A172 (cell line): Measurements from ENCODE around the gene FRMD4B. TPM values are rescaled to one million over a fixed set of nuclear protein-coding genes. Genes with fewer than 3 reads are reported as not detected.

Experiments
- DNase-seq: peaks from one replicate; pipeline ENCODE4 v3.0.0-alpha.2; 2015; ENCODE audit warnings: low spot score
- total RNA-seq: library from RNA; depleted of rRNA; stranded (reverse); fragments of >200 nt; shearing (Covaris generic); gene quantifications from 2 replicates; pipeline ENCODE4 v1.2.3, GENCODE V29; 2014

The FRMD4B gene
- total RNA-seq, 1 experiment from 2014 or later: 1.6 TPM

- no peak for DNase-seq
Measured at GRCh38 chr3:69405067-69405466, 19.2 kb upstream of the FRMD4B start.

- no peak for DNase-seq
Measured at GRCh38 chr3:69403454-69403853, 17.6 kb upstream of the FRMD4B start.

GRCh38 chr3:69400683-69401082 lies 14.8 kb upstream of the FRMD4B start:
- DNase-seq: no peak

GRCh38 chr3:69392850-69393249 lies 7.0 kb upstream of the FRMD4B start:
- no peak for DNase-seq

GRCh38 chr3:69392415-69392814 lies 6.5 kb upstream of the FRMD4B start:
- no peak for DNase-seq

GRCh38 chr3:69391554-69391953 lies 5.7 kb upstream of the FRMD4B start:
- DNase-seq: no peak

- no peak for DNase-seq
Measured at GRCh38 chr3:69390771-69391170, 4.9 kb upstream of the FRMD4B start.

GRCh38 chr3:69389520-69390248 lies 3.8 kb upstream of the FRMD4B start:
- no peak for DNase-seq

GRCh38 chr3:69388241-69388640 lies 2.4 kb upstream of the FRMD4B start:
- no peak for DNase-seq

GRCh38 chr3:69386556-69387385 lies 883 bp upstream of the FRMD4B start:
- DNase-seq: no peak

- no peak for DNase-seq
Measured at GRCh38 chr3:69385123-69385722, 665 bp downstream of the FRMD4B start.

GRCh38 chr3:69384326-69384725 lies 1.6 kb downstream of the FRMD4B start:
- DNase-seq: no peak

GRCh38 chr3:69379661-69380060 lies 6.2 kb downstream of the FRMD4B start:
- DNase-seq: no peak

GRCh38 chr3:69378112-69378802 lies 7.6 kb downstream of the FRMD4B start:
- DNase-seq: no peak

- DNase-seq: no peak
Measured at GRCh38 chr3:69377262-69377661, 8.6 kb downstream of the FRMD4B start.

GRCh38 chr3:69376731-69377130 lies 9.2 kb downstream of the FRMD4B start:
- DNase-seq: no peak

GRCh38 chr3:69371816-69372215 lies 14.1 kb downstream of the FRMD4B start:
- DNase-seq: no peak

GRCh38 chr3:69370901-69371301 lies 15.0 kb downstream of the FRMD4B start:
- DNase-seq: peak; percentile 31

- peak; percentile 46 for DNase-seq
Measured at GRCh38 chr3:69370156-69370883, 15.6 kb downstream of the FRMD4B start.

- peak; percentile 61 for DNase-seq
Measured at GRCh38 chr3:69368129-69368741, 17.7 kb downstream of the FRMD4B start.

GRCh38 chr3:69367586-69367985 lies 18.3 kb downstream of the FRMD4B start:
- DNase-seq: no peak
